RPMI7951 (cell line): ENCODE data around the gene PDGFC. TPM values are rescaled to one million over a fixed set of nuclear protein-coding genes. Genes with fewer than 3 reads are reported as not detected.
A peak's percentile ranks its signal among the peaks of the same experiment; 100 is the strongest.

Source experiments
- DNase-seq: peaks from one replicate; pipeline ENCODE4 v3.0.0-alpha.2; 2012; ENCODE audit warnings: low read depth
- total RNA-seq: library from RNA; depleted of rRNA; stranded (reverse); fragments of >200 nt; shearing (Covaris generic); gene quantifications from 2 replicates; pipeline ENCODE4 v1.2.3, GENCODE V29; 2014; rRNA removed

PDGFC gene
- total RNA-seq, 1 experiment from 2014 or later = 58.9 TPM

DNA sequence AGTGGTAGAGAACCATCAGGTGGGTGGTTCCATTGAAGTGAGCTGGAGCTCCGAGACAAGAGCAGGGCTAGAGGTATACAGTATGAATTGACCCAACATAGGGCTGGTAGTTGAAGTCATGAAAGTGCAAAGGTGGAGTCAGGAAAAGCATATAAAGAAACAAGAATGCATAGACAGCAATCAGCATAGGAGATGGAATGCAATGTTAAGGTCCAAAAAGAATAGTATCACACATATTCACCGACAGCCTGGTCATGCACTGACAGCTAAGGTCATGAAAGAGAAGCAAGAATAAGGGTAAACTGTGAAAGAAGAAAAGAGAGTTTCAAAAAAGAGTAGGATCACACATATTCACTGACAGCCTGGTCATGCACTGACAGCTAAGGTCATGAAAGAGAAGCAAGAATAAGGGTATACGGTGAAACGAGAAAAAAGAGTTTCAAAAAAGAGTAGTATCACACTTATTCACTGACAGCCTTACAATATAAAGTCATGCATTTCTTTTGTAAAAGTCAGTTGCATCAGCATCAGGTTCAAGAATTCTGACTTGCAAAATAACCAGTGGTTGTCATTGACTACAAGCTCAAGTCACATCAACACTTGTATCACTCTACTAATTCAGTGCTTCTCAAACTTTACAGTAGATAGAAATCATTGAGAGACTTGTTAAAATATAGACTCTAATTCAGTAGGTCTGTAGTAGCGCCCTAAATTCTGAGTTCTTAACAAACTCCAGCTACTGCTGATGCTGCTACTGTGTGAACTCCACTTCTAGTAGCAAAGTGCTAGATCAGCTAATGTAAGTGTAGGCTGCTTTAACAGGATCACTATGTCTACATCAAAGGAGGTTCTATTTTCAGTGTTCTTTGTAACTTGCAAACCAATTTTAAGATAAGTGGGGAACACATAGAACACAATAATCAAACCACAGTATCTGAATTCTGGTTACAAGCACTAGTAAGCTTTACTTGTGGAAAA is 221.9 kb downstream of the PDGFC start:
- DNase-seq = no peak

- DNase-seq = no peak
These were observed 225.5 kb downstream of the PDGFC start for GRCh38 chr4:156746111-156746510.

DNA sequence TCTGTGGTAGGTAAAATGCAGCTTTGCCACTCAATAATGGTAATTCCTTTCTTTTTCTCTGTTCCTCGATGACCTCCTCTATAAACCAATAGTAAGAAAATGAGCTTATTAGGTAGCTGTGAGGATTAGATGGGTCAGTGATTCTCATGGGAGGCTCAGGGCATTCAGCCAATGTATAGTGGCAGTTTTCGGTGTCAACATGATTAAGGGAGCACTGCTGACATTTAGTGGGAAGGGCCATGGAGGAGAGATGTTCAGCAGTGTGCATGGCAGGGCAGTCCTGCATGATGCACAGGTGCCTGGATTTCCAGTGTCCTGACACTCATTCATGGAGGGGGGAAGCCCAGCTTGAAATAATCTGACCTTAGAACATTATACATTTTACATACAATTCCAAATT is 232.8 kb downstream of the PDGFC start:
- no peak for DNase-seq

DNA sequence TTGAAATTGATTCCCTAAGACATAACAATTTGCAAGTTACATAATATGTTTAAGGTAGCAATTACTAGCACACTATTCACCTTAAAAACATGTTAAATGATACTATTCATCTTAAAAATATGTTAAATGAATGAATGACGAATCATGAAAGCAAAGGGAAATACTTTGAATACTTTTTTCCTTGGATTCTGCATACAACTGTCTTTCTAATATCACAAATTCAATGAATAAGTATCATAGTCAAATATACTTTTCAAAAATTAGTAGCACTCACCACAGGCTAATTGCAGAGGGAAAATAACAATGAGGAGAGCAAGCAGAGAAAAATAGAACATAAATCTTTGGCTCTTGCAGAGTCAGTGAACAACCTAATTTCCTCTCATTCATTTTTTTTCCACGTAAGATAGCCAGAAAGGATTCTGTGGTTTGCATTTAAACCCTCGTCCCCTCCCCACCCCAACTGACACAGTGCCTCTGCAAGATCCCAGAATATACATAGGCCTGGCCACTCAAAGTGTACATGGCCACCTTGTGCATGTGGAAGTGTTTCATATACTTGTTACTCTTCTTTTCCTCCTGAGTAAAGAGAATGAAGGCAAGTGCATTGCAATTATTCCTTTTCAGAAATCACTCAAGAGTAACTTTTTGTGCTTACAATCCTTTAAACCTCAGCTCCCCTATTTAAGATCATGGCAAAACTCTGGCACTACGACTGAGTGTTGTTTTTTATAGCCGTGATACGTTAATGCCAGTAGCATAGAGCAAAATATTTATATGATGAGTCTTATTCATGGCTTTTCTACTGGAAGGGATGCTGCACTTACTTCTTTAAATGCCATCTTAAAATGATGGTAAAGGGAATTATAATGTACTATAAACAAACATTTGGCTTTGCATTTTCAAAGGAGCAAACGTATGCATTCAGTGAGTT is 236.4 kb downstream of the PDGFC start:
- DNase-seq = peak; percentile 24

GRCh38 chr4:156733582-156733981 is 238.0 kb downstream of the PDGFC start:
- DNase-seq = no peak

GRCh38 chr4:156732634-156733033 is 239.0 kb downstream of the PDGFC start:
- DNase-seq = no peak

GRCh38 chr4:156729416-156729815 is 242.2 kb downstream of the PDGFC start:
- no peak for DNase-seq

GRCh38 chr4:156725257-156725656 is 246.3 kb downstream of the PDGFC start:
- DNase-seq = no peak

GRCh38 chr4:156723951-156724668 is 247.5 kb downstream of the PDGFC start:
- no peak for DNase-seq

- no peak for DNase-seq
These were observed 253.4 kb downstream of the PDGFC start for GRCh38 chr4:156718226-156718625.

DNA sequence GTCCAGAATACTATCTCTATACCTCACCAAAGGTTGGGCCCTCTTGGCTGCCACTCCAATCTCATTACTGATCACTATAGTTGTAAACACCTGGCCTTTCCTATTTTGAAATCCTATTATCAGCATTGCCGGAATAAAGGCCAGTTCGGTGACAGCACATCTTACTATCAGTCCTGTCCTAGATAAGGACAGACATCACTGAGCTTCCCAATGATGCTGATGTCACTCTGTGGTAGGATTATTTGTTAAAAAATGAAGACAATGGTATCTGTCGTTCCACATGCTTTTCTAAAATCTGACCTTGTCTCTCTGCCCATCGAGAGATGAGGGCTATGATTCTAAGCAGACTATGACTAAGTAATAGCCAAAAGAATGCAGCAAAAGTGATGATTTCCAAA is 260.4 kb downstream of the PDGFC start:
- DNase-seq = no peak

Other genes with a start within 250 kb of the PDGFC start
- gene GLRB, start 104.4 kb upstream of the PDGFC start, total RNA-seq = 9.8 and 11.1 TPM in 2 replicates
- gene GRIA2, start 248.9 kb upstream of the PDGFC start, total RNA-seq = not detected in 2 replicates